Tibial artery (tissue), 4 donors: ENCODE measurements around the gene DAO.
A peak's percentile ranks its signal among the peaks of the same experiment; 100 is the strongest.

Experiments used
- DNase-seq, 2 donors: peaks; one replicate each; pipeline ENCODE4 v3.0.0-alpha.2; 2019
- H3K27ac ChIP-seq, 2 donors: fragments of 200-600 bp; sonication (generic) in 1 of 2; 1 replicate in 1 of 2; 2 replicates in 1 of 2; pipeline ENCODE4 v1.5.1; 2018 to 2019; ENCODE audit warnings: mild to moderate bottlenecking in 1 of 2
- H3K27me3 ChIP-seq, 2 donors: fragments of 200-600 bp; sonication (generic) in 1 of 2; one replicate each; pipeline versions ENCODE4 v1.5.1 to v1.6.0; 2016 to 2019
- H3K36me3 ChIP-seq, 3 donors: fragments of 200-600 bp; sonication (generic) in 2 of 3; one replicate each; pipeline ENCODE4 v1.5.1; 2016 to 2019; ENCODE audit warnings: mild to moderate bottlenecking in 2 of 3
- H3K4me1 ChIP-seq, 4 donors: fragments of 200-600 bp; sonication (generic) in 2 of 4; 1 replicate in 3 of 4; 2 replicates in 1 of 4; pipeline ENCODE4 v1.5.1; 2016 to 2019
- H3K4me3 ChIP-seq, 2 donors: fragments of 200-600 bp; sonication (generic) in 1 of 2; 1 replicate in 1 of 2; 2 replicates in 1 of 2; pipeline ENCODE4 v1.5.1; 2018 to 2019; ENCODE audit warnings: mild to moderate bottlenecking in 2 of 2
- H3K9me3 ChIP-seq, 3 donors: fragments of 200-600 bp; sonication (generic) in 1 of 3; one replicate each; pipeline ENCODE4 v1.5.1; 2016 to 2019
- CTCF ChIP-seq, 2 experiments: fragments of 200-600 bp in 1 of 2; fragments of 450-650 bp in 1 of 2; IDR thresholded peaks; one replicate each; pipeline ENCODE4 v1.5.1; 2017 to 2019; ENCODE audit warnings: antibody characterized with exemption in 2 of 2, mild to moderate bottlenecking in 1 of 2, moderate library complexity in 1 of 2
- intact Hi-C: fragments of 100-400 bp; cut with DNase I; formaldehyde crosslinking; loops from one replicate; pipeline ENCODE4 v1.15.0; 2023; ENCODE audit warnings: low total_unique reads

DAO gene

GRCh38 chr12:108896336-108896735 lies 16.4 kb downstream of the DAO start:
- Histone ChIP-seq H3K27ac (no peak overlapping the region), H3K27me3 (peaks cover 0 to 3% of the 10 kb centered on the region in 2 donors), H3K4me3 (no peak overlapping the region), H3K9me3 (no peaks in the 10 kb centered on the region), H3K36me3 (no peaks in the 10 kb centered on the region), H3K4me1 (no peaks in the 10 kb centered on the region)
- no peak for DNase-seq
- no peak for TF ChIP-seq CTCF (IDR thresholded peaks at IDR 0.05)
- intact Hi-C loops = no loop called here

- Histone ChIP-seq H3K27me3 (peaks cover 0 to 3% of the 10 kb centered on the region in 2 donors), H3K27ac (no peak overlapping the region), H3K9me3 (no peaks in the 10 kb centered on the region), H3K4me1 (no peaks in the 10 kb centered on the region), H3K4me3 (no peak overlapping the region), H3K36me3 (no peaks in the 10 kb centered on the region)
- intact Hi-C loops = no loop called here
- no peak for DNase-seq
- TF ChIP-seq CTCF (IDR thresholded peaks at IDR 0.05) = no peak
These were observed 16.9 kb downstream of the DAO start for GRCh38 chr12:108896817-108897216.

- H3K27ac ChIP-seq = no peak overlapping the region
- H3K4me3 ChIP-seq = no peak overlapping the region
- no peaks in the 10 kb centered on the region for H3K9me3 ChIP-seq
- no peak for TF ChIP-seq CTCF (IDR thresholded peaks at IDR 0.05)
- H3K4me1 ChIP-seq = no peaks in the 10 kb centered on the region
- DNase-seq = no peak
- H3K27me3 ChIP-seq = peaks cover 0 to 5% of the 10 kb centered on the region in 2 donors
- intact Hi-C loops = no loop called here
- no peaks in the 10 kb centered on the region for H3K36me3 ChIP-seq
These were observed 19.3 kb downstream of the DAO start for GRCh38 chr12:108899145-108899544.

GRCh38 chr12:108905725-108906124 lies 25.8 kb downstream of the DAO start:
- Histone ChIP-seq H3K27me3 (peaks cover 0 to 2% of the 10 kb centered on the region in 2 donors), H3K4me3 (no peak overlapping the region), H3K9me3 (no peaks in the 10 kb centered on the region), H3K36me3 (no peaks in the 10 kb centered on the region), H3K27ac (no peak overlapping the region), H3K4me1 (no peaks in the 10 kb centered on the region)
- intact Hi-C loops = loop anchor here (2.0 kb wide), 1 partner anchor 27 kb away; no protein-coding TSS in a partner anchor
- no peak for DNase-seq
- TF ChIP-seq CTCF (IDR thresholded peaks at IDR 0.05) = no peak

GRCh38 chr12:108906971-108907370 lies 27.1 kb downstream of the DAO start:
- Histone ChIP-seq H3K9me3 (no peaks in the 10 kb centered on the region), H3K4me1 (no peaks in the 10 kb centered on the region), H3K27me3 (peaks cover 0 to 2% of the 10 kb centered on the region in 2 donors), H3K36me3 (no peaks in the 10 kb centered on the region), H3K27ac (no peak overlapping the region), H3K4me3 (no peak overlapping the region)
- DNase-seq = no peak
- TF ChIP-seq CTCF (IDR thresholded peaks at IDR 0.05) = no peak
- intact Hi-C loops = no loop called here

GRCh38 chr12:108907839-108908351 lies 28.0 kb downstream of the DAO start:
- H3K27me3 ChIP-seq = no peaks in the 10 kb centered on the region
- H3K4me3 ChIP-seq = no peak overlapping the region
- H3K36me3 ChIP-seq = no peaks in the 10 kb centered on the region
- DNase-seq = peak in 1 of 2 donors; percentile 32
- intact Hi-C loops = no loop called here
- no peaks in the 10 kb centered on the region for H3K9me3 ChIP-seq
- H3K27ac ChIP-seq = no peak overlapping the region
- no peaks in the 10 kb centered on the region for H3K4me1 ChIP-seq
- TF ChIP-seq CTCF (IDR thresholded peaks at IDR 0.05) = no peak
